ENCODE measurements around the gene COX20. TPM values are rescaled to one million over a fixed set of nuclear protein-coding genes. Genes with fewer than 3 reads are reported as not detected.

Gene COX20
- total RNA-seq, 1 donor from 2014 or later, result 30.2 TPM

GRCh38 chr1:244866355-244866754 lies 30.9 kb downstream of the COX20 start:
- DNase-seq (ENCODE audit: low read depth), result no peak
- Histone ChIP-seq H3K36me3 (ENCODE audit: control insufficient read depth, insufficient read depth, low read length) (no peaks in the 10 kb centered on the region), H3K4me3 (ENCODE audit: low read depth, low read length) (no peak overlapping the region), H3K27me3 (ENCODE audit: control insufficient read depth, insufficient read depth, low read length) (no peaks in the 10 kb centered on the region)
- TF ChIP-seq CTCF (IDR thresholded peaks at IDR 0.05; ENCODE audit: insufficient read depth, low read length, poor library complexity, severe bottlenecking), result no peak

DNA sequence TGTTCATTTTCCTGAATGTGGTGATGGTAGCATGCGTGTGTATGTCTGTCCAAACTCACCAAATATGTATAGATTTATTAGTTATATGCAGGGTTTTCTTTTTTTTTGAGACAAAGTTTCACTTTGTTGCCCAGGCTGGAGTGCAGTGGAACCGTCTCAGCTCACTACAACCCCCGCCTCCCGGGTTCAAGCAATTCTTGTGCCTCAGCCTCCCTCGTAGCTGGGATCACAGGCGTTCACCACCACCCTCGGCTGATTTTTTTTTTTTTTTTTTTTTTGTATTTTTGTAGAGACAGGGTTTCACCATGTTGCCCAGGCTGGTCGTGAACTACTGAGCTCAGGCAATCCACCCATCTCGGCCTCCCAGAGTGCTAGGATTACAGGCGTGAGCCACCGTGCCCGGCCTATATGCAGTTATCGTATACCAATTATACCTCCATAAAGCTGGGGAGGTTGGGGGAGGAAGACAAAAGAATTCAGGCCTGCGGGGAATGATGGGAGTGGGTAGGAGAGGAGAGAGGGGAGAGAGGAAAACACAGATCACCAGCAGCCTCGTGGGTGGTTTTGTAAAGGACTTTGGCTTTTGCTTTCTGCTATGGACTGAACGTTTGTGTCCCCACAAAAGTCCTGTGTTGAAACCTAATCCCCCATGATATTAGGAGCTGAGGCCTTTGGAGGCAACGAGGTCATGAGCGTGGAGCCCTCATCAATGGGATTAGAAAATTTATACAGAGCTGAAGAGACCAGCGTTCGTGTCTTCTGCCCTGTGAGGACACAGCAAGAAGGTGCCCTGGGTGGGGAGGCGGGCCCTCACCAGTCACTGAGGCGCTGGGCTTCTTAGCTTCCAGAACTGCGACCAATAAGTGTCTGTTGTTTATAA lies 33.3 kb downstream of the COX20 start:
- no peaks in the 10 kb centered on the region for H3K36me3 ChIP-seq (ENCODE audit: control insufficient read depth, insufficient read depth, low read length)
- DNase-seq (ENCODE audit: low read depth), result no peak
- no peak for TF ChIP-seq CTCF (IDR thresholded peaks at IDR 0.05; ENCODE audit: insufficient read depth, low read length, poor library complexity, severe bottlenecking)
- no peaks in the 10 kb centered on the region for H3K27me3 ChIP-seq (ENCODE audit: control insufficient read depth, insufficient read depth, low read length)
- no peak overlapping the region for H3K4me3 ChIP-seq (ENCODE audit: low read depth, low read length)

DNA sequence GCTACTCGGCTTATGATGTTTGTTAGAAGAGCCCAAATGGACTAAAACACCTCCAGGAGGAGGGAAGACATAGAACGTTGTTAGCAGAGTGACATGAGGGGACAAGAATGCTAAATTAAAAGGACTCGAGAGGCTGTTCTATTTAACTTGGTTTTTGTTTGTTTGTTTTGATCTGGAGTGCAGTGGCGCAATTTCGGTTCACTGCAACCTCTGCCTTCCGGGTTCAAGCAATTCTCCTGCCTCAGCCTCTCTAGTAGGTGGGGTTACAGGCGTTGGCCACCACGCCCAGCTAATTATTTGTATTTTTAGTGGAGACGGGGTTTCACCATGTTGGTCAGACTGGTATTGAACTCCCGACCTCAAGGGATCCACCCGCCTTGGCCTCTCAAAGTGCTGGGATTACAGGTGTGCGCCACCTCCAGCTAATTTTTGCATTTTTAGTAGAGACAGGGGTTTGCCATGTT lies 33.9 kb downstream of the COX20 start:
- DNase-seq (ENCODE audit: low read depth), result no peak
- H3K36me3 ChIP-seq (ENCODE audit: control insufficient read depth, insufficient read depth, low read length), result no peaks in the 10 kb centered on the region
- H3K4me3 ChIP-seq (ENCODE audit: low read depth, low read length), result no peak overlapping the region
- no peak for TF ChIP-seq CTCF (IDR thresholded peaks at IDR 0.05; ENCODE audit: insufficient read depth, low read length, poor library complexity, severe bottlenecking)
- no peaks in the 10 kb centered on the region for H3K27me3 ChIP-seq (ENCODE audit: control insufficient read depth, insufficient read depth, low read length)

- DNase-seq (ENCODE audit: low read depth), result no peak
- no peaks in the 10 kb centered on the region for H3K27me3 ChIP-seq (ENCODE audit: control insufficient read depth, insufficient read depth, low read length)
- no peak for TF ChIP-seq CTCF (IDR thresholded peaks at IDR 0.05; ENCODE audit: insufficient read depth, low read length, poor library complexity, severe bottlenecking)
- H3K4me3 ChIP-seq (ENCODE audit: low read depth, low read length), result no peak overlapping the region
- no peaks in the 10 kb centered on the region for H3K36me3 ChIP-seq (ENCODE audit: control insufficient read depth, insufficient read depth, low read length)
Observed at GRCh38 chr1:244869950-244870349, 34.5 kb downstream of the COX20 start.

DNA sequence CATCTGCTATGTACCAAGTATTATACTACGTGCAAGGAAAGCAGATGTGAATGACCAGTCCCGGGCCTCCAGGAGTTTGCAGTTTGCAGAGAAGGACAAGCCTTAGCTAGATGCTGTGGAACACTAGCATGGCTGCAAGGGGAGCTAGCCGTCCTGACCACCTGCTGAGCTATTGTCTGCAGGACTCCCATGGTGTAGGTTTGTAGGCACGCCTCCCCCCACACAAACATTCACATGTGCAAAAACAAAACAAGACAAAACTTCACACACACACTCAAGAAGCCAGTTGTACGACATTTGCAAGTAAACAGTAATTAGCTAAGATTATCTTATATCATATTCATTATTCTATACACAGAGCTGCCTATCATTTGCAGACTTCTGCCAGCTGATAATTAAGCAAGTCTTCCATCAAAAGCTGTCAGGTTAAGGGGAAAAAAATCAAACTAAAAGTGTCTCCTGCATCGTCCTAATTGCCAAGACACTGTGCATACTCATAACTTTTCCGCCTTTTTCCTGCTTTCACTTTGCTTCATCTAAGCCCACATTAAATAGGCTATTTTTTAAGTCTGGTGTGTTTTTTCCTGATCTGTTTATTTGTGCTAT lies 39.6 kb downstream of the COX20 start:
- no peaks in the 10 kb centered on the region for H3K36me3 ChIP-seq (ENCODE audit: control insufficient read depth, insufficient read depth, low read length)
- no peak for TF ChIP-seq CTCF (IDR thresholded peaks at IDR 0.05; ENCODE audit: insufficient read depth, low read length, poor library complexity, severe bottlenecking)
- H3K27me3 ChIP-seq (ENCODE audit: control insufficient read depth, insufficient read depth, low read length), result no peaks in the 10 kb centered on the region
- H3K4me3 ChIP-seq (ENCODE audit: low read depth, low read length), result no peak overlapping the region
- DNase-seq (ENCODE audit: low read depth), result no peak
